Tibial nerve (tissue), 4 donors: ENCODE results near the gene YPEL4. TPM values are rescaled to one million over a fixed set of nuclear protein-coding genes. Genes with fewer than 3 reads are reported as not detected.

Experiments used
- DNase-seq, 2 donors: peaks; one replicate each; pipeline ENCODE4 v3.0.0-alpha.2; 2019; ENCODE audit warnings: low spot score in 2 of 2
- H3K27ac ChIP-seq, 4 donors: fragments of 200-600 bp; sonication (generic) in 3 of 4; one replicate each; pipeline ENCODE4 v1.5.1; 2017 to 2019; ENCODE audit warnings: mild to moderate bottlenecking in 1 of 4
- H3K27me3 ChIP-seq, 2 donors: fragments of 200-600 bp; sonication (generic) in 1 of 2; one replicate each; pipeline versions ENCODE4 v1.5.1 to v1.6.0; 2017 to 2019
- H3K36me3 ChIP-seq, 3 donors: fragments of 200-600 bp; sonication (generic); one replicate each; pipeline ENCODE4 v1.5.1; 2018 to 2019
- H3K4me1 ChIP-seq, 4 donors: fragments of 200-600 bp; sonication (generic) in 3 of 4; one replicate each; pipeline ENCODE4 v1.5.1; 2017 to 2019
- H3K4me3 ChIP-seq, 4 donors: fragments of 200-600 bp; sonication (generic) in 3 of 4; one replicate each; pipeline ENCODE4 v1.5.1; 2017 to 2019; ENCODE audit warnings: mild to moderate bottlenecking in 1 of 4, moderate library complexity in 1 of 4
- H3K9me3 ChIP-seq, 4 donors: fragments of 200-600 bp; sonication (generic) in 3 of 4; one replicate each; pipeline ENCODE4 v1.5.1; 2017 to 2019
- CTCF ChIP-seq, 5 experiments: fragments of 200-600 bp in 3 of 5; fragments of 450-650 bp in 2 of 5; sonication (generic) in 3 of 5; IDR thresholded peaks; one replicate each; pipeline ENCODE4 v1.5.1; 2016 to 2019; ENCODE audit warnings: antibody characterized with exemption in 5 of 5, mild to moderate bottlenecking in 3 of 5, moderate library complexity in 2 of 5
- EP300 ChIP-seq, 2 donors: sonication (generic); formaldehyde crosslinking; IDR thresholded peaks; one replicate each; pipeline ENCODE4 v1.6.1; 2017; ENCODE audit warnings: antibody characterized with exemption in 2 of 2, mild to moderate bottlenecking in 1 of 2
- POLR2A ChIP-seq, 2 donors: fragments of 450-650 bp; IDR thresholded peaks; one replicate each; pipeline ENCODE4 v1.6.1; 2017; ENCODE audit warnings: antibody characterized with exemption in 2 of 2, mild to moderate bottlenecking in 2 of 2, moderate library complexity in 2 of 2
- WGBS, 2 donors: methylation state at CpG; one replicate each; pipeline ENCODE4 v1.1.5; 2018; 5-methylcytosine and 5-hydroxymethylcytosine counted together
- total RNA-seq, 4 donors: library from RNA; depleted of rRNA; stranded (reverse); fragments of >200 nt; gene quantifications; one replicate each; pipeline ENCODE4 v1.1.0, GENCODE V29; 2016

YPEL4 gene
- total RNA-seq, 4 donors from 2014 or later: 0.30 to 1.7 (median 0.41) TPM

- H3K9me3 ChIP-seq: no peaks in the 10 kb centered on the region
- peaks cover 0 to 74% (median 52%) of the 10 kb centered on the region in 4 donors for H3K4me1 ChIP-seq
- no peaks in the 10 kb centered on the region for H3K36me3 ChIP-seq
- DNase-seq: peak; percentile 81 to 93
- TF ChIP-seq POLR2A (IDR thresholded peaks at IDR 0.05) (no peak), CTCF (IDR thresholded peaks at IDR 0.05) (peak; percentile 76 to 95 (median 92)), EP300 (IDR thresholded peaks at IDR 0.05) (peak in 1 of 2 donors; percentile 18)
- 9 to 10% methylated on average over 17 of the region's 17 CpGs for WGBS, 2 donors
- H3K27ac ChIP-seq: peak overlapping the region in 3 of 4 donors; percentile 29 to 82 (median 73)
- H3K4me3 ChIP-seq: no peak overlapping the region
- peaks cover 0 to 21% of the 10 kb centered on the region in 2 donors for H3K27me3 ChIP-seq
Measured at GRCh38 chr11:57644748-57645688, 4.7 kb downstream of the YPEL4 start.

GRCh38 chr11:57643802-57644201, 5.9 kb downstream of the YPEL4 start:
- TF ChIP-seq POLR2A (IDR thresholded peaks at IDR 0.05) (no peak), CTCF (IDR thresholded peaks at IDR 0.05) (no peak), EP300 (IDR thresholded peaks at IDR 0.05) (no peak)
- Histone ChIP-seq H3K4me1 (peaks cover 0 to 74% (median 52%) of the 10 kb centered on the region in 4 donors), H3K9me3 (no peaks in the 10 kb centered on the region), H3K4me3 (no peak overlapping the region), H3K27me3 (peaks cover 0 to 14% of the 10 kb centered on the region in 2 donors), H3K36me3 (no peaks in the 10 kb centered on the region), H3K27ac (no peak overlapping the region)
- 74 to 79% methylated on average over 3 of the region's 3 CpGs for WGBS, 2 donors
- no peak for DNase-seq

- H3K9me3 ChIP-seq: no peaks in the 10 kb centered on the region
- peak overlapping the region in 2 of 4 donors; percentile 76 to 95 for H3K27ac ChIP-seq
- TF ChIP-seq CTCF (IDR thresholded peaks at IDR 0.05) (peak; percentile 38 to 56 (median 46)), EP300 (IDR thresholded peaks at IDR 0.05) (no peak), POLR2A (IDR thresholded peaks at IDR 0.05) (no peak)
- H3K27me3 ChIP-seq: no peaks in the 10 kb centered on the region
- DNase-seq: no peak
- WGBS, 2 donors: 36 to 37% methylated on average over 7 of the region's 7 CpGs
- H3K4me3 ChIP-seq: no peak overlapping the region
- H3K4me1 ChIP-seq: peaks cover 0 to 58% (median 27%) of the 10 kb centered on the region in 4 donors
- no peaks in the 10 kb centered on the region for H3K36me3 ChIP-seq
Measured at GRCh38 chr11:57641011-57641807, 8.5 kb downstream of the YPEL4 start.

GRCh38 chr11:57640068-57640800, 9.5 kb downstream of the YPEL4 start:
- H3K4me3 ChIP-seq: peak overlapping the region in 2 of 4 donors; percentile 69 to 90
- H3K9me3 ChIP-seq: no peaks in the 10 kb centered on the region
- peak overlapping the region in 3 of 4 donors; percentile 40 to 95 (median 76) for H3K27ac ChIP-seq
- no peak for DNase-seq
- no peaks in the 10 kb centered on the region for H3K36me3 ChIP-seq
- TF ChIP-seq POLR2A (IDR thresholded peaks at IDR 0.05) (no peak), EP300 (IDR thresholded peaks at IDR 0.05) (no peak), CTCF (IDR thresholded peaks at IDR 0.05) (no peak)
- no peaks in the 10 kb centered on the region for H3K27me3 ChIP-seq
- H3K4me1 ChIP-seq: peaks cover 0 to 48% (median 21%) of the 10 kb centered on the region in 4 donors
- 22 to 33% methylated on average over 7 to 9 of the region's 9 CpGs for WGBS, 2 donors
